SK-N-SH treated with all-trans-retinoic acid at 6 μM for 48 hours (cell line): ENCODE measurements around the gene MARCHF11.

ENCODE experiments used
- ARNTL ChIP-seq: fragments of 450-650 bp; formaldehyde crosslinking; IDR thresholded peaks from 2 replicates; pipeline ENCODE4 v1.5.0; 2020; ENCODE audit warnings: low read depth, mild to moderate bottlenecking, moderate library complexity, borderline replicate concordance
- BACH2 ChIP-seq: fragments of 250-450 bp; sonication (Bioruptor Pico); IDR thresholded peaks from 2 replicates; pipeline ENCODE4 v1.9.0; 2021; ENCODE audit warnings: mild to moderate bottlenecking, borderline replicate concordance
- CREB5 ChIP-seq: fragments of 250-450 bp; sonication (Bioruptor Pico); IDR thresholded peaks from 2 replicates; pipeline ENCODE4 v1.5.1; 2020; ENCODE audit warnings: low read depth, mild to moderate bottlenecking, moderate library complexity
- CSRNP3 ChIP-seq: fragments of 250-450 bp; sonication (Bioruptor Pico); IDR thresholded peaks from 2 replicates; pipeline ENCODE4 v1.5.1; 2021; ENCODE audit warnings: mild to moderate bottlenecking, moderate library complexity
- GLIS3 ChIP-seq: fragments of 250-450 bp; sonication (Bioruptor Pico); IDR thresholded peaks from 2 replicates; pipeline ENCODE4 v1.5.0; 2020; ENCODE audit warnings: mild to moderate bottlenecking, moderate library complexity
- OSR1 ChIP-seq: fragments of 250-450 bp; sonication (Bioruptor Pico); IDR thresholded peaks from 2 replicates; pipeline ENCODE4 v1.8.0; 2022; ENCODE audit warnings: moderate library complexity, mild to moderate bottlenecking, inconsistent platforms
- PATZ1 ChIP-seq: fragments of 250-450 bp; sonication (Bioruptor Pico); IDR thresholded peaks from 2 replicates; pipeline ENCODE4 v1.8.0; 2020; ENCODE audit warnings: mild to moderate bottlenecking, moderate library complexity, borderline replicate concordance
- RARB ChIP-seq: fragments of 250-450 bp; sonication (Bioruptor Pico); IDR thresholded peaks from 2 replicates; pipeline ENCODE4 v1.8.0; 2021; ENCODE audit warnings: mild to moderate bottlenecking, moderate library complexity
- SNAI2 ChIP-seq: fragments of 250-450 bp; sonication (Bioruptor Pico); IDR thresholded peaks from 2 replicates; pipeline ENCODE4 v1.5.0; 2020; ENCODE audit warnings: mild to moderate bottlenecking, moderate library complexity
- ZC3H10 ChIP-seq: fragments of 250-450 bp; sonication (Bioruptor Pico); IDR thresholded peaks from 2 replicates; pipeline ENCODE4 v1.5.1; 2021; ENCODE audit warnings: mild to moderate bottlenecking, moderate library complexity
- ZFP30 ChIP-seq: fragments of 450-650 bp; formaldehyde crosslinking; IDR thresholded peaks from 2 replicates; pipeline ENCODE4 v1.5.0; 2022; ENCODE audit warnings: mild to moderate bottlenecking, moderate library complexity
- ZNF565 ChIP-seq: fragments of 450-650 bp; formaldehyde crosslinking; conservative IDR thresholded peaks from 2 replicates; pipeline ENCODE4 v1.5.0; 2020; ENCODE audit warnings: low read depth, mild to moderate bottlenecking, moderate library complexity
- ZNF8 ChIP-seq: fragments of 450-650 bp; formaldehyde crosslinking; IDR thresholded peaks from 2 replicates; pipeline ENCODE4 v1.5.0; 2020; ENCODE audit warnings: mild to moderate bottlenecking, moderate library complexity

- TF ChIP-seq ZNF565 (CRISPR knock-in tag) (no peak), CREB5 (CRISPR knock-in tag) (no peak), ZNF8 (CRISPR knock-in tag) (no peak), RARB (CRISPR knock-in tag) (no peak), GLIS3 (CRISPR knock-in tag) (no peak), PATZ1 (CRISPR knock-in tag) (no peak), CSRNP3 (CRISPR knock-in tag) (no peak), ZFP30 (CRISPR knock-in tag) (no peak), SNAI2 (CRISPR knock-in tag) (no peak), ARNTL (CRISPR knock-in tag) (no peak), OSR1 (no peak), BACH2 (CRISPR knock-in tag) (no peak), ZC3H10 (CRISPR knock-in tag) (no peak)
Measured at GRCh38 chr5:16037121-16037845, 142.3 kb downstream of the MARCHF11 start.
